OCI-LY1 (cell line): ENCODE measurements around the gene SLC2A5.

Experiments used
- CTCF ChIP-seq: fragments of 200-600 bp; sonication (generic), shearing (Covaris generic); IDR thresholded peaks from 2 replicates; pipeline ENCODE4 v1.5.1; 2017; ENCODE audit warnings: mild to moderate bottlenecking, antibody characterized with exemption, low read length, moderate library complexity, mixed read lengths
- EZH2 ChIP-seq: fragments of 200-600 bp; sonication (generic), shearing (Covaris generic); IDR thresholded peaks from 2 replicates; pipeline ENCODE4 v1.8.0; 2017; ENCODE audit warnings: borderline replicate concordance, mixed run types, mild to moderate bottlenecking, antibody characterized with exemption, low read length, moderate library complexity, mixed read lengths

GRCh38 chr1:9041116-9041779 is 28.2 kb downstream of the SLC2A5 start:
- no peak for TF ChIP-seq CTCF
- no peak for TF ChIP-seq EZH2
